Ovary (tissue), 3 donors: Measurements from ENCODE around the gene PON2.

ENCODE experiments used
- CTCF ChIP-seq, 3 donors: fragments of 450-650 bp in 2 of 3; fragments of 200-600 bp in 1 of 3; IDR thresholded peaks; one replicate each; pipeline versions ENCODE4 v1.5.1 to v1.8.0; 2016 to 2022; ENCODE audit warnings: antibody characterized with exemption in 3 of 3, mild to moderate bottlenecking in 1 of 3
- EP300 ChIP-seq: sonication (generic); formaldehyde crosslinking; IDR thresholded peaks from one replicate; pipeline ENCODE4 v1.6.1; 2017; ENCODE audit warnings: antibody characterized with exemption
- POLR2A ChIP-seq: fragments of 450-650 bp; IDR thresholded peaks from one replicate; pipeline ENCODE4 v1.6.1; 2017; ENCODE audit warnings: antibody characterized with exemption, mild to moderate bottlenecking, moderate library complexity
- donor health status: DM: no; HTN: no; CAD: no.

- TF ChIP-seq CTCF (IDR thresholded peaks at IDR 0.05) (no peak), POLR2A (no peak), EP300 (no peak)
These were observed 38.6 kb upstream of the PON2 start for GRCh38 chr7:95473276-95473985.
